ENCODE measurements around the gene TERF2IP. TPM values are rescaled to one million over a fixed set of nuclear protein-coding genes. Genes with fewer than 3 reads are reported as not detected.
A peak's percentile ranks its signal among the peaks of the same experiment; 100 is the strongest.

TERF2IP gene
- polyA plus RNA-seq, 4 donors = 28.6 to 44.0 (median 32.9) TPM

DNA sequence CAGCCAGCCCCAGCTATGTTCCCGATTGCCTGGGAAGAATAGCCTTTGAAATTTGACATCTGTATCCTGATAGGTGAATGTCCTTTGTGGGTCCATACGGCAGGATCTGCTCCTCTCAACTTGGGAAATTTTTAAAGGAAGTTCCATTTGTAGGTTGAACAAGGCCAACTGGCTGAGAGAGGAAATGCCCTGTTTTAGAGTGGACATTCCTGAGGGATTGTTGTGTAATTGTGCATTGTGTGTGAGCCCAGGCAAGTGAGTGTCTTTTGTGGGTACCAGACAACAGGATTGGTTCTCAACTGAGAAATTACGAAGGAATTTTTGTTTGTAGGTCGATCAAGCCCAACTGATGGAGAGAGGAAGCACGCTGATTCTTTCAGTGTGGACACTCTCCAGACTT, 31.8 kb downstream of the TERF2IP start:
- DNase-seq (no peak), FAIRE-seq (no peak)
- Histone ChIP-seq H3K27me3 (ENCODE audit: control insufficient read depth in 3 of 3, insufficient read depth in 3 of 3, low read length in 3 of 3) (no peaks in the 10 kb centered on the region), H3K4me1 (ENCODE audit: control insufficient read depth in 3 of 3, insufficient read depth in 2 of 3, low read depth in 1 of 3, low read length in 2 of 3) (no peaks in the 10 kb centered on the region), H3K27ac (ENCODE audit: low read depth in 1 of 3, low read length in 2 of 3) (no peak overlapping the region), H3K36me3 (ENCODE audit: control insufficient read depth in 3 of 3, insufficient read depth in 2 of 3, low read depth in 1 of 3, low read length in 3 of 3) (no peaks in the 10 kb centered on the region), H3K9me3 (ENCODE audit: control insufficient read depth in 2 of 2, insufficient read depth in 1 of 2, low read depth in 1 of 2, low read length in 1 of 2) (peaks cover 0 to 4% of the 10 kb centered on the region in 2 donors), H3K4me3 (ENCODE audit: low read depth in 1 of 3, low read length in 3 of 3) (no peak overlapping the region)
- WGBS, 3 donors = 86 to 91% (median 91%) methylated on average over 5 of the region's 5 CpGs

DNA sequence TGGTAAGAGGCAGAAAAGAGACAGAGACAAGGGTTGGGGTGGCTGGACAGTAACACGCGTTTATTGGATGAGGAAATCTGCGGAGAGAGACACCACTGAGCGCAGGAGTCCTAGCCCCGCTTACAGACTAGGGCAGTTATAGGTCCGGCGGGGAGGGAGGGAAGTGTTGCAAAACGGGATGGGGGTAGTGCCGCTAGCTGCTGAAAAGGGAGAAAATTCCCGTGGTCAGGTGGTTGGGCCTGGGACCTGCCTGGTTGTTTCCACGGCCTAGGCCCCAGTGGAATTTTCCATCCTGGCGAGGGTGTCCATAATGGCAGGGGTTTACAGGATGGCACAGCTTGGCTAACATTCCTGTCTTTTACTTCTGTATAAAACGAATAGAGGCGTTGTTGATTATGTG, 34.7 kb downstream of the TERF2IP start:
- Histone ChIP-seq H3K4me1 (ENCODE audit: control insufficient read depth in 3 of 3, insufficient read depth in 2 of 3, low read depth in 1 of 3, low read length in 2 of 3) (no peaks in the 10 kb centered on the region), H3K27ac (ENCODE audit: low read depth in 1 of 3, low read length in 2 of 3) (no peak overlapping the region), H3K4me3 (ENCODE audit: low read depth in 1 of 3, low read length in 3 of 3) (no peak overlapping the region), H3K27me3 (ENCODE audit: control insufficient read depth in 3 of 3, insufficient read depth in 3 of 3, low read length in 3 of 3) (no peaks in the 10 kb centered on the region), H3K36me3 (ENCODE audit: control insufficient read depth in 3 of 3, insufficient read depth in 2 of 3, low read depth in 1 of 3, low read length in 3 of 3) (no peaks in the 10 kb centered on the region), H3K9me3 (ENCODE audit: control insufficient read depth in 2 of 2, insufficient read depth in 1 of 2, low read depth in 1 of 2, low read length in 1 of 2) (peaks cover 0 to 9% of the 10 kb centered on the region in 2 donors)
- FAIRE-seq (no peak), DNase-seq (no peak)
- 91 to 92% (median 92%) methylated on average over 14 of the region's 14 CpGs for WGBS, 3 donors

GRCh38 chr16:75687361-75687760, 39.8 kb downstream of the TERF2IP start:
- Histone ChIP-seq H3K27ac (ENCODE audit: low read depth in 1 of 3, low read length in 2 of 3) (no peak overlapping the region), H3K27me3 (ENCODE audit: control insufficient read depth in 3 of 3, insufficient read depth in 3 of 3, low read length in 3 of 3) (no peaks in the 10 kb centered on the region), H3K9me3 (ENCODE audit: control insufficient read depth in 2 of 2, insufficient read depth in 1 of 2, low read depth in 1 of 2, low read length in 1 of 2) (peaks cover 0 to 9% of the 10 kb centered on the region in 2 donors), H3K36me3 (ENCODE audit: control insufficient read depth in 3 of 3, insufficient read depth in 2 of 3, low read depth in 1 of 3, low read length in 3 of 3) (no peaks in the 10 kb centered on the region), H3K4me3 (ENCODE audit: low read depth in 1 of 3, low read length in 3 of 3) (no peak overlapping the region), H3K4me1 (ENCODE audit: control insufficient read depth in 3 of 3, insufficient read depth in 2 of 3, low read depth in 1 of 3, low read length in 2 of 3) (no peaks in the 10 kb centered on the region)
- FAIRE-seq (no peak), DNase-seq (no peak)

DNA sequence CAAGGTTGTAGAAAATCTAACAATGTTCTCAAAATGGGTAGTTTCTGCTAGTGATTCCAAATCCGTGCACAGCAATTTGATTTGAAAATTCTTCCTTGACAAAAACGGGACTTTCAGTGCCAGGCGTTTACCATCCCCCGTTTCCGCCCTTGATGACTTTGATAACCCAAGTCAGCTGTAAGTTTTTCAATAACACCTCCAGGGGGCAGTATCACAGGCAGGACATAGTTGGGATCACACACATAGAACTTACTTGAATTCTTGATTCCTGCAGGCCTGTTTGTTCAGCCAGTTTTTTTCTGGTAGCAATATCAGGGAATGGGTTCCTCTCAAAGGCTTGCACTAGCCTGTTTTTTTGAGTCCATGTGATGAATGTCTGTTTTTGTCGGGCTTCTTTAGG, 48.1 kb downstream of the TERF2IP start:
- DNase-seq (peak in 1 of 2 donors; percentile 45), FAIRE-seq (no peak)
- Histone ChIP-seq H3K4me1 (ENCODE audit: control insufficient read depth in 3 of 3, insufficient read depth in 2 of 3, low read depth in 1 of 3, low read length in 2 of 3) (no peaks in the 10 kb centered on the region), H3K9me3 (ENCODE audit: control insufficient read depth in 2 of 2, insufficient read depth in 1 of 2, low read depth in 1 of 2, low read length in 1 of 2) (no peaks in the 10 kb centered on the region), H3K27me3 (ENCODE audit: control insufficient read depth in 3 of 3, insufficient read depth in 3 of 3, low read length in 3 of 3) (no peaks in the 10 kb centered on the region), H3K36me3 (ENCODE audit: control insufficient read depth in 3 of 3, insufficient read depth in 2 of 3, low read depth in 1 of 3, low read length in 3 of 3) (no peaks in the 10 kb centered on the region), H3K27ac (ENCODE audit: low read depth in 1 of 3, low read length in 2 of 3) (no peak overlapping the region), H3K4me3 (ENCODE audit: low read depth in 1 of 3, low read length in 3 of 3) (no peak overlapping the region)
- 40 to 72% (median 63%) methylated on average over 6 of the region's 6 CpGs for WGBS, 3 donors

DNA sequence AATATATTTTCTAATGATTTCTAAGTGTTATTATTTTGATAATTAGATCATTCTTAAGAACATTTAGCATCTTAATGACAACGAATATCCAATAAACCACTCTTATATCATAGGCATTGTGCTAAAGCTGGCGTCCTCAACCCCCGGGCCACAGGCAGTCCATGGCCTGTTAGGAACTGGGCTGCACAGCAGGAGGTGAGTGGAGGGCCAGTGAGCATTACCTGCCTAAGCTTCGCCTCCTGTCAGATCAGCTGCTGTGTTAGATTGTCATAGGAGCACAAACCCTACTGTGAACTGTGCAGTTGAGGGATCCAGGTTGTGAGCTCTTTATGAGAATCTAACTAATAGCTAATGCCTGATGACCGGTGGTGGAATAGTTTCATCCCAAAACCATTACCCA, 50.0 kb downstream of the TERF2IP start:
- H3K36me3 ChIP-seq (ENCODE audit: control insufficient read depth in 3 of 3, insufficient read depth in 2 of 3, low read depth in 1 of 3, low read length in 3 of 3) = no peaks in the 10 kb centered on the region
- no peak overlapping the region for H3K4me3 ChIP-seq (ENCODE audit: low read depth in 1 of 3, low read length in 3 of 3)
- WGBS, 3 donors = 94 to 95% (median 95%) methylated on average over 5 of the region's 5 CpGs
- no peak overlapping the region for H3K27ac ChIP-seq (ENCODE audit: low read depth in 1 of 3, low read length in 2 of 3)
- H3K4me1 ChIP-seq (ENCODE audit: control insufficient read depth in 3 of 3, insufficient read depth in 2 of 3, low read depth in 1 of 3, low read length in 2 of 3) = no peaks in the 10 kb centered on the region
- no peaks in the 10 kb centered on the region for H3K27me3 ChIP-seq (ENCODE audit: control insufficient read depth in 3 of 3, insufficient read depth in 3 of 3, low read length in 3 of 3)
- H3K9me3 ChIP-seq (ENCODE audit: control insufficient read depth in 2 of 2, insufficient read depth in 1 of 2, low read depth in 1 of 2, low read length in 1 of 2) = no peaks in the 10 kb centered on the region
- FAIRE-seq = no peak
- no peak for DNase-seq

DNA sequence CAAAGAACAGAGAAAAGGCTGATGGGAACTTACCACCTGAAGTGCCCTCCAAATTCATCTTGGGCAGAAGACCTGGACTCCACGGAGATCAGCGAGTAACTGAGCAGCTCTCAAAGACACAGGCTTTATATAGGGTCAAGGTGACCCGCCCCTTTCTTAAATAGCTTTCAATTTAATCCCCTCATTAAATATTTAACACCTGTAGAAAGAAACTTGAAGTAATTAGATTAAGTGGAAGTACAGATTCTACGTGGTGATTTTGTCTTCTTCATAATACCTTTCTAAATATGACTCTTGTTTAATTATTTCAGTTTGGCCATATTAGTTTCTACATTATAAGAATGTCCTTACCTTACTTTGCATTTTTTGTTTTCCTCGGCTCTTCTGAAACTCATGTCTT, 53.8 kb downstream of the TERF2IP start, which contains the start of gene DUXB:
Gene DUXB (minus strand): TSS at position 101 of the 400 bp plus-strand sequence. CDS start 43 bp downstream, at position 58.
- Histone ChIP-seq H3K4me1 (ENCODE audit: control insufficient read depth in 3 of 3, insufficient read depth in 2 of 3, low read depth in 1 of 3, low read length in 2 of 3) (no peaks in the 10 kb centered on the region), H3K27ac (ENCODE audit: low read depth in 1 of 3, low read length in 2 of 3) (no peak within 1 kb of the TSS), H3K4me3 (ENCODE audit: low read depth in 1 of 3, low read length in 3 of 3) (no peak within 1 kb of the TSS), H3K9me3 (ENCODE audit: control insufficient read depth in 2 of 2, insufficient read depth in 1 of 2, low read depth in 1 of 2, low read length in 1 of 2) (no peaks in the 10 kb centered on the region), H3K36me3 (ENCODE audit: control insufficient read depth in 3 of 3, insufficient read depth in 2 of 3, low read depth in 1 of 3, low read length in 3 of 3) (no peaks in the 10 kb centered on the region), H3K27me3 (ENCODE audit: control insufficient read depth in 3 of 3, insufficient read depth in 3 of 3, low read length in 3 of 3) (peaks cover 0 to 1% (median 0%) of the 10 kb centered on the region in 3 donors)
- no peak for FAIRE-seq
- DNase-seq = no peak
- 87 to 89% (median 88%) methylated on average over 5 of the region's 5 CpGs for WGBS, 3 donors

GRCh38 chr16:75702242-75702641, 54.7 kb downstream of the TERF2IP start:
- no peak overlapping the region for H3K27ac ChIP-seq (ENCODE audit: low read depth in 1 of 3, low read length in 2 of 3)
- H3K27me3 ChIP-seq (ENCODE audit: control insufficient read depth in 3 of 3, insufficient read depth in 3 of 3, low read length in 3 of 3) = peaks cover 0 to 1% (median 0%) of the 10 kb centered on the region in 3 donors
- 61 to 68% (median 62%) methylated on average over 2 of the region's 2 CpGs for WGBS, 3 donors
- no peaks in the 10 kb centered on the region for H3K36me3 ChIP-seq (ENCODE audit: control insufficient read depth in 3 of 3, insufficient read depth in 2 of 3, low read depth in 1 of 3, low read length in 3 of 3)
- H3K9me3 ChIP-seq (ENCODE audit: control insufficient read depth in 2 of 2, insufficient read depth in 1 of 2, low read depth in 1 of 2, low read length in 1 of 2) = no peaks in the 10 kb centered on the region
- no peak overlapping the region for H3K4me3 ChIP-seq (ENCODE audit: low read depth in 1 of 3, low read length in 3 of 3)
- H3K4me1 ChIP-seq (ENCODE audit: control insufficient read depth in 3 of 3, insufficient read depth in 2 of 3, low read depth in 1 of 3, low read length in 2 of 3) = no peaks in the 10 kb centered on the region
- DNase-seq (no peak), FAIRE-seq (no peak)

- DNase-seq (no peak), FAIRE-seq (no peak)
Observed at GRCh38 chr16:75703306-75703705, 55.7 kb downstream of the TERF2IP start.

More at GRCh38 chr16:75703306-75703705, 55.7 kb downstream of the TERF2IP start:
- Histone ChIP-seq H3K4me3 (ENCODE audit: low read depth in 1 of 3, low read length in 3 of 3) (no peak overlapping the region), H3K36me3 (ENCODE audit: control insufficient read depth in 3 of 3, insufficient read depth in 2 of 3, low read depth in 1 of 3, low read length in 3 of 3) (no peaks in the 10 kb centered on the region), H3K27ac (ENCODE audit: low read depth in 1 of 3, low read length in 2 of 3) (no peak overlapping the region), H3K27me3 (ENCODE audit: control insufficient read depth in 3 of 3, insufficient read depth in 3 of 3, low read length in 3 of 3) (peaks cover 0 to 1% (median 0%) of the 10 kb centered on the region in 3 donors), H3K9me3 (ENCODE audit: control insufficient read depth in 2 of 2, insufficient read depth in 1 of 2, low read depth in 1 of 2, low read length in 1 of 2) (peaks cover 0 to 4% of the 10 kb centered on the region in 2 donors), H3K4me1 (ENCODE audit: control insufficient read depth in 3 of 3, insufficient read depth in 2 of 3, low read depth in 1 of 3, low read length in 2 of 3) (no peaks in the 10 kb centered on the region)
- 86 to 94% (median 91%) methylated on average over 4 of the region's 4 CpGs for WGBS, 3 donors

All from small intestine (tissue), 7 donors.